NCI-H2171 (cell line): Measurements from ENCODE around the gene CHRNB1.

Experiments
- DNase-seq: peaks from one replicate; lab custom pipeline; 2025; lab: John Stamatoyannopoulos, UW

CHRNB1 gene

DNA sequence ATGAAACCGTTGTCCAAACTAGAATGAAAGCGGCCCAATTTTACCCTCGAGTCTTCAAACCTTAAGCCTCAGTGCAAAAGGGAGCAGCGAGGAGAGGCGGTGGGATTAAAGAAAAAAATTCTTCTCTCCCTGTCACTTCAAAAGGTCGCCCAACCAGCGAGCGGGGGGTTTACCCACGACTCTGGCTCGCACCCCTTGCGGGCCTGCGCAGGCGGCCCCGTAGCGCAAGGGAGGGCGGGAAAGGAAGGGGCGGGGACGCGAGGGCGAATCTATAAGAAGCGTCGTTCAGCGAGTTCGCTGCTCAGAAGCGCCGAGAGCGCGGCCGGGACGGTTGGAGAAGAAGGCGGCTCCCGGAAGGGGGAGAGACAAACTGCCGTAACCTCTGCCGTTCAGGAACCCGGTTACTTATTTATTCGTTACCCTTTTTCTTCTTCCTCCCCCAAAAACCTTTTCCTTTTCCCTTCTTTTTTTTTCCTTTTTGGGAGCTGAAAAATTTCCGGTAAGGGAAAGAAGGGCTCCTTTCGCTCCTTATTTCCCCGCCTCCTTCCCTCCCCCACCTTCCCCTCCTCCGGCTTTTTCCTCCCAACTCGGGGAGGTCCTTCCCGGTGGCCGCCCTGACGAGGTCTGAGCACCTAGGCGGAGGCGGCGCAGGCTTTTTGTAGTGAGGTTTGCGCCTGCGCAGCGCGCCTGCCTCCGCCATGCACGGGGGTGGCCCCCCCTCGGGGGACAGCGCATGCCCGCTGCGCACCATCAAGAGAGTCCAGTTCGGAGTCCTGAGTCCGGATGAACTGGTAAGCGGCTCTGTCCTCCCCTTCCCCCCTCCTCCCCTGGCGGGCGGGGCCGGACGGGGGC, 39.4 kb downstream of the CHRNB1 start, which contains the start of gene POLR2A:
Gene POLR2A, plus strand, starts transcription at position 300 of the 852 bp plus-strand sequence.
- DNase-seq: peak; percentile 92

- no peak for DNase-seq
Measured at GRCh38 chr17:7484919-7485377, 40.1 kb downstream of the CHRNB1 start.

- no peak for DNase-seq
Measured at GRCh38 chr17:7486181-7486580, 41.3 kb downstream of the CHRNB1 start.

GRCh38 chr17:7490144-7490543, 45.3 kb downstream of the CHRNB1 start:
- DNase-seq: no peak

DNA sequence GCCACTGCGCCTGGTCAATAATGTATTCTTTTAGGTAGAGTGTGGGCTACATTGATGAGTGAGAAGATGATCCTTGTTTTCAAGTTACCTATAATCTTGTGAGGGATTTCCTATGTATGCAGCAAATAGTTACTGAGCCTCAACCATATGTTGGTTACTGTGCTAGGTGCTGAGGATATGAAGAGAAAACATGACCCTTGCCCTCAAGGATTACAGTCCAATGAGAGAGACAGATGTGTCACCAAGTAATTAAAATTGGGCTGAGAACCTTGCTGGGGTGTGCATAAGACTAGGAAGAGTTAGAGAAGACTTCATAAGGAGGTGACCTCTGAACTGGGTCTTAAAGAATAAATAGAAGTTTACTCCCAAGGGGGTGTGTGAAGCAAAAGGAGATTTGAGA, 46.7 kb downstream of the CHRNB1 start:
- no peak for DNase-seq

DNA sequence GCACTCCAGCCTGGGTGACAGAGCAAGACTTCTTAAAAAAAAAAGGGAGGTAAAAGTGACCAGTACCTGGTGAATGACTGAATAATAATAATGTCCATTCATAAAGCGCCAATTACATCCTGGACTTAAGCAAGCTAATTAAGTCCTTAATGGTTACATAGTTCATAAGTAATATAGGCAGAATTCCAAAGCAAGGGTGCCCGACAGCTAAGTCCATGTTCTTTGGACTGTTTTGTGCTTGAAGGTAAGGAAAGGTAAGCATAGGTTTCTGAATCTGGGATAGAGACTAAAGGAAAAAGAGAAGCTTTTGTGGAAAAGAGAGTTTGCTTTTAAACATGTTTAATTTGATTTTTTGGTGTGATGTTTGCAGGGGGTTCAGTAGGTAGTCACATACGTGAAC, 49.1 kb downstream of the CHRNB1 start:
- DNase-seq: no peak

- no peak for DNase-seq
Measured at GRCh38 chr17:7495906-7496434, 51.1 kb downstream of the CHRNB1 start.

GRCh38 chr17:7496470-7497183, 51.8 kb downstream of the CHRNB1 start:
- DNase-seq: no peak

GRCh38 chr17:7497228-7497627, 52.4 kb downstream of the CHRNB1 start:
- no peak for DNase-seq

- DNase-seq: no peak
Measured at GRCh38 chr17:7497636-7498035, 52.8 kb downstream of the CHRNB1 start.

DNA sequence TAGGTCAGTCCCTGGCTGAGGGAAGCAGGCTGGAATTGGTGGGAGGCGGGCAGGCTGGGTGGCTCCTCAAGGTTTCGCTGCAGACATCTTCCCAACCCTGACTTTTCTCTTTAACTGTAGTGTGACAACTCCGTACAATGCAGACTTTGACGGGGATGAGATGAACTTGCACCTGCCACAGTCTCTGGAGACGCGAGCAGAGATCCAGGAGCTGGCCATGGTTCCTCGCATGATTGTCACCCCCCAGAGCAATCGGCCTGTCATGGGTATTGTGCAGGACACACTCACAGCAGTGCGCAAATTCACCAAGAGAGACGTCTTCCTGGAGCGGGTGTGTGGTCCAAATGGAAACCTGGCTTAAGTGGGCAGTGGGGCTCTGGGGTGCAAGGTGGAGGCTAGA, 54.3 kb downstream of the CHRNB1 start:
- no peak for DNase-seq

- DNase-seq: no peak
Measured at GRCh38 chr17:7501729-7502128, 56.9 kb downstream of the CHRNB1 start.

DNA sequence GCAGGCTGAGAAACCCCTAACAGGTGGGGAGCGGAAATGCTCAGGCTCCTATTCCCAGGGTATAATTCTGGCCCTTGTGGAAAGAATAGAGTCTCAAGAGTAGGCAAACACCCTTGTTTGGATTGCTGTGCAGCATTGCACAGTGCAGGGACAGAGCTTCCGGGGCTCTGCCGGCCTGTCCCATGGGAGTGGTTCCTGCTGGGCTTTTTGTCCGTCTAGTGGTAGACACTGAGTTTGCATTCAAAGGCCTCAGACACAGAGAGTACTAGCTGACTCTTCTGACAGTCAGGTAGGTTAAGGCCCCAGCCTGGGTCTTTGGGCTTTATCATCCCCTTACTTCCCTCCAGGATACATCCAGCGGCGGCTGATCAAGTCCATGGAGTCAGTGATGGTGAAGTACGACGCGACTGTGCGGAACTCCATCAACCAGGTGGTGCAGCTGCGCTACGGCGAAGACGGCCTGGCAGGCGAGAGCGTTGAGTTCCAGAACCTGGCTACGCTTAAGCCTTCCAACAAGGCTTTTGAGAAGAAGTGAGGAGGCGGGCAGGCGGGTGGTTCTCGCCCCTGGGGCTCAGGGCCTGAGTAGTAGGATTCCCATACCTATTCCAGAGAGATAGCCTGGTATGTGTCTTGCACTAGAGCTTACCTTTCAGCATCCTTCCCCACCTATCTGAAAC, 57.4 kb downstream of the CHRNB1 start:
- no peak for DNase-seq

DNA sequence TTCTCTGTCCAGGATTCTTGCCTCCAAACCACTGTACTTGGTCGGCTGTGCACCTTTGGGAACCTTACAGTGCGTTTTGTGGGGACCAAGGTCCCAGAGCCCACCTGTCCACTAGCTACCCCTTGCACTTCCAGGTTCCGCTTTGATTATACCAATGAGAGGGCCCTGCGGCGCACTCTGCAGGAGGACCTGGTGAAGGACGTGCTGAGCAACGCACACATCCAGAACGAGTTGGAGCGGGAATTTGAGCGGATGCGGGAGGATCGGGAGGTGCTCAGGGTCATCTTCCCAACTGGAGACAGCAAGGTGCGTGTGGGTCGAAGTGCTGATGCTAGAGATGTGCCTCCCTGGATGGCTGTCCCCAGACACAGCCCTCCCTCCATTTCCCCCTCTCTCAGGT, 58.1 kb downstream of the CHRNB1 start:
- no peak for DNase-seq

- no peak for DNase-seq
Measured at GRCh38 chr17:7503521-7503920, 58.7 kb downstream of the CHRNB1 start.
